Muscle of back (tissue), 13 donors: ENCODE results near the gene SLC12A7. TPM values are rescaled to one million over a fixed set of nuclear protein-coding genes. Genes with fewer than 3 reads are reported as not detected.
A peak's percentile ranks its signal among the peaks of the same experiment; 100 is the strongest.
"Not testable (repeated sequence)": the region's sequence is repeated elsewhere in the genome, so short reads cannot be mapped to it uniquely, and the experiment has no call there.

Source experiments
- DNase-seq, 3 donors: peaks; one replicate each; pipeline versions ENCODE4 v3.0.0 to v3.0.0-alpha.2; 2013
- long read RNA-seq, 9 donors: transcript quantifications; one replicate each; lab custom pipeline, GENCODE V29; 2026
- polyA plus RNA-seq, 10 donors: library from polyadenylated mRNA; unstranded; fragments of 120-200 nt; gene quantifications; one replicate each; pipeline ENCODE4 v1.2.1, GENCODE V29; 2013; ENCODE audit not compliant: insufficient read length in 10 of 10

The SLC12A7 gene
- 10 to 100 TPM in 3 of 10 donors, 1 to 10 TPM in 7; 6.8 to 13.6 (median 8.3) TPM for polyA plus RNA-seq
- long read RNA-seq, donor 1, result 0 reads
- long read RNA-seq, donor 2, result 0 reads
- long read RNA-seq, donor 3, result 0 reads
- long read RNA-seq, donor 4, full-length matches to known transcripts, result 1 of 1 reads
- long read RNA-seq, donor 4, partial matches to known transcripts, result 0 of 1 reads
- long read RNA-seq, donor 4, other reads (novel, unspliced or antisense), result 0 of 1 reads
- long read RNA-seq, donor 5, result 0 reads
- long read RNA-seq, donor 6, result 0 reads
- long read RNA-seq, donor 7, result 0 reads
- long read RNA-seq, donor 8, result 0 reads
- long read RNA-seq, donor 9, result 0 reads

- peak in 1 of 3 donors; percentile 74 for DNase-seq
Measured at GRCh38 chr5:1111727-1112289, at the start of gene SLC12A7. Gene SLC12A7 (minus strand): TSS chr5:1112063. CDS start chr5:1111991, 72 bp downstream.

GRCh38 chr5:1161108-1161832, 49.4 kb upstream of the SLC12A7 start:
- DNase-seq, result no peak

GRCh38 chr5:1159774-1160406, 48.0 kb upstream of the SLC12A7 start:
- no peak for DNase-seq

DNA sequence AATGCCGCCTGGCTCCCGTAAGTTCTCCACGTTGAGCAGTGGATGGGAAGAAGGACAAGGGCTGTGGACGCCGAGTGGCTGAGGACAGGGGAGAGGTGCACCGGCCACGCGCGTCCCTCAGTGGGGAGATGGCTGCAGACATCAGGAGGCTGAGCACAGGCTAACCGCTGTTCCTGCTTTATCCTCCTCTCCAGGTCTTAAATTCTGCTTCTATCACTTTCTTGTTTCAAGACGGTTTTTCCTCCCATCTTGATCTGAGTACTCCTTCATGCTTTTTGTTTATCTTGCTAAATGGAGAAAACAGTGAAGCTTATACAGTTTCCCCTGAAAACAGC, 47.4 kb upstream of the SLC12A7 start:
- DNase-seq, result no peak

- no peak for DNase-seq
Measured at GRCh38 chr5:1158647-1159340, 46.9 kb upstream of the SLC12A7 start.

GRCh38 chr5:1157461-1157986, 45.7 kb upstream of the SLC12A7 start:
- not testable (repeated sequence) for DNase-seq

DNA sequence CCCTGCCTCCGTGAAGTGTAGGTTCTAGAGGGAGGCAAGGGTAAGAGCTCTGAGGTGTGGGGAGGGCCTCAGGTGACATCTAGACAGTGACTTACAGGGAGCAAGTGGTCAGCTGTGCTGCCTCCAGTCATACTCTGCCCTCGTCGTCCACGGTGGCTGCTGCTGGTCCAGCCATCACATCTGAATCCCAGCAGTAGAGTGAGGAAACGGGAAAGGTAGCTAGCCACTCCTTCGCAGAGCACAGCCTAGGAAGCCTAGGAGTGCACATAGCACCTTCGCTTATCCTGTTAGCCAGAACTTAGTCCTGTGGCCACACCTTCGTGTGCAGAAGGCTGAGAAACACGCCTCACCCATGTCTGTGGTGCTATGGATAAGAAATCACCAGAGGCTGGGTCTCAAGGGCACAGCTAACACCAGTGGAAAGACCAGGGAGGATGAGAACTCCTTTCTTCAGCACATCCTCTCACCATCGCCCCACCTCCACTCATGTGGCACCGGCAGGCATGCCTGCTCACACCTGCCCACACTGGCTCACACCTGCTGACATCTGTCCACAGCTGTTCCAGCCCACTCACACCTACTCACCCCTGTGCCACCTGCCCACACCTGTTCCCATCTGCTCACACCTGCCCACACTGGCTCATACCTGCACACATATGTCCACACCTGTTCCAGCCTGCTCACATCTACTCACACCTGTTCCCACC, 45.0 kb upstream of the SLC12A7 start:
- DNase-seq, result no peak

- DNase-seq, result peak in 1 of 3 donors; percentile 48
Measured at GRCh38 chr5:1156033-1156753, 44.3 kb upstream of the SLC12A7 start.

GRCh38 chr5:1155191-1156032, 43.5 kb upstream of the SLC12A7 start:
- DNase-seq, result no peak

- no peak for DNase-seq
Measured at GRCh38 chr5:1153428-1153827, 41.6 kb upstream of the SLC12A7 start.

- no peak for DNase-seq
Measured at GRCh38 chr5:1152771-1153282, 41.0 kb upstream of the SLC12A7 start.

GRCh38 chr5:1152156-1152555, 40.3 kb upstream of the SLC12A7 start:
- DNase-seq, result no peak

DNA sequence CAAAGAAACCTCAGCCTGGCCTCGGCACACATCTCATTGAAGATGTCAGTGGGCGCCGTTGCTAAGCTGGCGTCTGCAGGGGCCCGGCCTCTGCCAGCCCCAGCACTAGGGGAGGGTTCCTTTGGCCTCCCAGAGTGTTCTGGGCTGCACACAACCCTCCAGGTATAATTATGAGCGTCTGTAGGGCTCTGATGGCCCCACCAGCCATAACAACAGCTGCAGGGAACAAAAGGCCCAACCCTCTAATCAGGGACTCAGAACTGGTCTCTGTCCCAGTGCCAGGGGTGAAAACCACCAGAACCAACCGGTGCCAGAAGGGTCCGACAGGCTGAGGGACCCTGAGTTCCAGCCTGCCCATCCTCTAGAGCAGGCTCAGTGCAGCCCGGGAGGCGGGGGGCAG, 39.5 kb upstream of the SLC12A7 start:
- DNase-seq, result no peak

GRCh38 chr5:1150866-1151265, 39.0 kb upstream of the SLC12A7 start:
- DNase-seq, result no peak

DNA sequence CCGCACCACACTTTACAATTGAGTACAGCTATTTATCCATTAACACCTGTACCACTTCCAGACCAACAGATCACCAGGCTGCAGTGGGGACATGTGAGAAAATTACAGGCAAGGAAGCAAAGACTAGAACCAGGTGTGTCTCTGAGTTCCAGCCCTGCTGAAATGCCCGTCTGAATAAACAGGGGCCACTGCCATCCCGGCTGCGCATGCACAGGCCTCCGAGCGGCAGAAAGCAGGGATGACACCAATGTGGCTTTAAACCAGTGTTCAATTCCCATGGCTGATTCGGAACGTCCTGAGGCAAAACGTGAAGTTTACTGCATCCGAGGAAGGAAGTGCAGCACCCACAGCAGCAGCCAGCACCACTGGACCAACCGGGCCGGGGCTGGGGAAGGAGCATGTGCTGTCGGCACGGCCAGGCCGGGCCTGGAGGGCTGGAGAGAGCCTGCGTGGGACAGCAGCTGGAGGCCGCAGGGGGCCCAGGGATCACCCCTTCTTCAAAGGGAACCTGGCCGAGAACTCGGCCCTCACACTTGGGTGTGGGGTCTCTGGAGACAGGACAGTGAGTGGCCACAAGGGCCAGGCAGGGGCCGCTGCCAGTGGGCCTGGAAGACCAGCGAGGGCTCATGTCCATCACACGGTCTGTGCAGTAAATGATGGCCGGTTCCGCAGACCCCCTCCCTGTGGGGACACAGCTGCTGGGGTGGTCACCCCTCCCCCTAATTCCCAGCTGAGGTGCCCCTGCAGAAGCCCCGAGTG, 33.0 kb upstream of the SLC12A7 start:
- no peak for DNase-seq

GRCh38 chr5:1144089-1144488, 32.2 kb upstream of the SLC12A7 start:
- no peak for DNase-seq

DNA sequence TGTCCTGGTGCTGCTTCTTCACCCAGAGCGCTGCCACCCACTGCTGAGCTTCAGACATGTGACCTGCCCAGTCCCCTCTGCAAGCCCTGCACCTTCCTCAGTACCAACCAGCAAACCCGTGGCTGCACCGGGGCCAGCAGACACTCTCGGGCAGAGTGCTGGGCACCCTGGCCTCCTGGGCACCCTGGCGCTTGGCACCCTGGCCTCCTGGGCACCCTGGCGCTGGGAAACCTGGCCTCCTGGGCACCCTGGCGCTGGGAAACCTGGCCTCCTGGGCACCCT, 31.7 kb upstream of the SLC12A7 start:
- DNase-seq, result no peak

DNA sequence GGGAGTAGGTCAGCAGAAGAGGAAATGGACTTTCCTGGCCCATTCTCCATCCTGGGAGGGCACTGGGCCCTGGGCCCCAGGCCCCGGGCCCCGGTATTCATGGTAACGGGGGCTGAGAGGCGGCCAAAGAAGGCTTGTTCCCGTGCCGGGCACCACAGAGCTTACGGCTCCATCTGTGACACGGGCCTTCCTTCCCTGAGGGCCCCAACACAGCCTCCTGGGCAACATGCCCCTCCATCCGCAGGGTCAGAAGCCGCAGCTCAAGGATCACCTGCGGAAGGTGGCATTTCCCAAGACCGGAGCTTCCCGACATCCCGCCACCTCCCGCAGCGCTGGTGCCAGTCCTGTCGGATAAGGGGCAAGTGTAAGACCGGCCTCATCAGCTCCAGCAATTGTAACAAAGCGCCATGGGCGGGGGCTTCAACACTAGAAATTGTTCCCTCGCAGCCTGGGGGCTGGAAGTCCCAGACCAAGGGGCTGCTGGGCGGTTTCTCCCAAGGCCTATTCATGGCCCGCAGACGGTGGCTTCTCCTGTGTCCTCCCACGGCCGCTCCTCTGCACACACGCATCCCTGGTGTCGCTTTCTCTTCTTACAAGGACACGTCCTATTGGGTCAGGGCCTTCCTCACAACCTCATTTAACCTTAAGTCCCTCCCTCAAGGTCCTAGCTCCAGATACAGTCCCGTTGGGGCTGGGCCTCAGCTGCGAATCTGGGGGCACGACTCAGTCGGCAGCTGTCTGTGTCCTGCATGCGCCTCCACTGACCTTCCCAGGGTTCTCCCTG, 31.2 kb upstream of the SLC12A7 start:
- DNase-seq, result no peak
